ENCODE measurements around the gene TMEM208. TPM values are rescaled to one million over a fixed set of nuclear protein-coding genes. Genes with fewer than 3 reads are reported as not detected.

TMEM208 gene
- polyA plus RNA-seq, 1 of the 3 experiments (the other 2 are of a cell fraction) = 98.2 TPM

GRCh38 chr16:67227567-67227921 is 614 bp downstream of the TMEM208 start:
- Histone ChIP-seq H3K36me3 (replicated peaks in 1 of 2; ENCODE audit: control insufficient read depth in 1 of 2, insufficient read depth in 2 of 2, low read length in 1 of 2) (peaks cover 19 to 41% of the 10 kb centered on the region in 2 experiments), H3K27ac (ENCODE audit: low read depth in 2 of 2, low read length in 1 of 2) (peak overlapping the region; percentile 72 to 77; a peak in 3 of 4 replicates), H3K27me3 (ENCODE audit: insufficient read depth) (no peaks in the 10 kb centered on the region), H3K4me1 (ENCODE audit: control insufficient read depth in 1 of 2, insufficient read depth in 2 of 2, low read depth in 1 of 2, low read length in 1 of 2) (peaks cover 0 to 22% of the 10 kb centered on the region in 2 experiments; a peak in 2 of 4 replicates), H3K9me3 (no peaks in the 10 kb centered on the region), H3K9ac (peak overlapping the region; percentile 83), H3K79me2 (ENCODE audit: insufficient read depth) (peaks cover 34% of the 10 kb centered on the region), H3K9me2 (no peaks in the 10 kb centered on the region), H3K4me3 (ENCODE audit: low read depth in 2 of 2, low read length in 1 of 2) (peak overlapping the region; percentile 92 to 100), H4K20me1 (ENCODE audit: insufficient read depth) (no peaks in the 10 kb centered on the region), H3F3A (replicated peaks; ENCODE audit: insufficient read depth) (peaks cover 26% of the 10 kb centered on the region), H3K4me2 (peak overlapping the region; percentile 88), H2AFZ (ENCODE audit: low read depth) (0 out of 2 replicates have a peak overlapping the region, but pooled peaks have one; percentile 45)
- no peak for DNase-seq
- WGBS (ENCODE audit: low lambda C conversion rate) = 5% methylated on average over 12 of the region's 12 CpGs
- TF ChIP-seq ZBTB33 (IDR thresholded peaks at IDR 0.05; ENCODE audit: borderline replicate concordance, low read depth) = no peak
- no peak for TF ChIP-seq FOSL2 (IDR thresholded peaks at IDR 0.05; ENCODE audit: borderline replicate concordance, low read depth)
- no peak for TF ChIP-seq GATA2 (CRISPR knock-in tag; IDR thresholded peaks at IDR 0.05)
- no peak for TF ChIP-seq TEAD4 (IDR thresholded peaks at IDR 0.05; ENCODE audit: borderline replicate concordance, insufficient read depth)
- TF ChIP-seq NFIC (IDR thresholded peaks at IDR 0.05; ENCODE audit: borderline replicate concordance) = no peak
- TF ChIP-seq ELF1 (IDR thresholded peaks at IDR 0.05) = no peak
- no peak for TF ChIP-seq USF1 (IDR thresholded peaks at IDR 0.05; ENCODE audit: borderline replicate concordance, low read depth)
- TF ChIP-seq MXI1 (IDR thresholded peaks at IDR 0.05; ENCODE audit: low read depth, low read length) = no peak
- TF ChIP-seq YY1 (IDR thresholded peaks at IDR 0.05; ENCODE audit: low read depth) = no peak
- no peak for TF ChIP-seq RXRA (IDR thresholded peaks at IDR 0.05; ENCODE audit: borderline replicate concordance, low read depth)
- TF ChIP-seq PBX3 (IDR thresholded peaks at IDR 0.05) = no peak
- no peak for TF ChIP-seq FOXM1 (IDR thresholded peaks at IDR 0.05; ENCODE audit: low read depth)
- TF ChIP-seq IRF3 (IDR thresholded peaks at IDR 0.05; ENCODE audit: low read depth, low read length) = no peak
- no peak for TF ChIP-seq TCF12 (IDR thresholded peaks at IDR 0.05)
- ChIA-PET CTCF (interaction anchor here (0.6 to 2.9 kb wide), 11 partner anchors 11 to 476 kb away, joined by 3 to 10 read pairs (median 4); partner anchors contain the start of genes NOL3 and SLC9A5), POLR2A (interaction anchor here (0.6 to 2.2 kb wide), 11 partner anchors 9 to 58 kb away, joined by 3 to 14 read pairs (median 5); partner anchors contain the start of genes E2F4, FHOD1 and SLC9A5)

All from SK-N-SH (cell line).